AG10803 (cell line): ENCODE data around the gene ADNP.

Experiments used
- DNase-seq: peaks from one replicate; pipeline ENCODE4 v3.0.0; 2010; ENCODE audit warnings: low read depth
- H3K4me3 ChIP-seq: 2 replicates; pipeline ENCODE4 v1.5.1; 2011; ENCODE audit warnings: mild to moderate bottlenecking, low read length, control low read depth
- TF ChIP-seq, protein P1 (sequence below): conservative IDR thresholded peaks from 2 replicates; pipeline ENCODE4 v1.5.1; 2011; ENCODE audit warnings: mild to moderate bottlenecking, low read length, control low read depth, inconsistent platforms

ADNP gene

DNA sequence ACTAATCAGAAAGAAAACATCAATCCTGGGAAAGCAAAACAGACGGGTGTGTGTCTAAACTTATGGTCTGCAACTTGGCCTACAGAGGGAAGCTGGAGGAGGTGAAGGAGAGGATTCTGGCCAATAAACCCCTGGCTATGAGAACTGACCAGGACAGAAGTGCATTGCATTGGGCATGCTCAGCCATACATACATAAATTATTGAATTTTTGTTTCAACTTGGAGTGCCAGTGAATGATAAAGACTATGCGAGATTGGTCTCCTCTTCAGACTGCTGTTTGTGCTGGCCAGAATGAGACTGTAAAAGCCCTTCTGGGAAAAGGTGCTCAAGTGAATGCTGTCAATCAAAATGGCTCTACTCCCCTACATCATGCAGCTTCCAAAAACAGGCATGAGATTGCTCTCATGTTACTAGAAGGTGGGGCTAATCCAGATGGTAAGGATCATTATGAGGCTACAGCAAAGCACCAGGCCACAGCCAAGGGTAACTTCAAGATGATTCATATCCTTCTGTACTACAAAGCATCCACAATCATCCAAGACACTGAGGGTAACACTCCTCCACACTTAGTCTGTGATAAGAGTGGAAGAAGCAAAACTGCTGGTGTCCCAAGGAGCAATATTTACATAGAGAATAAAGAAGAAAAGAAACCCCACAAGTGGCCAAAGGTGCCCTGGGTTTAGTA lies 17.4 kb downstream of the ADNP start:
- no peak overlapping the region for H3K4me3 ChIP-seq
- TF ChIP-seq, protein P1, sequence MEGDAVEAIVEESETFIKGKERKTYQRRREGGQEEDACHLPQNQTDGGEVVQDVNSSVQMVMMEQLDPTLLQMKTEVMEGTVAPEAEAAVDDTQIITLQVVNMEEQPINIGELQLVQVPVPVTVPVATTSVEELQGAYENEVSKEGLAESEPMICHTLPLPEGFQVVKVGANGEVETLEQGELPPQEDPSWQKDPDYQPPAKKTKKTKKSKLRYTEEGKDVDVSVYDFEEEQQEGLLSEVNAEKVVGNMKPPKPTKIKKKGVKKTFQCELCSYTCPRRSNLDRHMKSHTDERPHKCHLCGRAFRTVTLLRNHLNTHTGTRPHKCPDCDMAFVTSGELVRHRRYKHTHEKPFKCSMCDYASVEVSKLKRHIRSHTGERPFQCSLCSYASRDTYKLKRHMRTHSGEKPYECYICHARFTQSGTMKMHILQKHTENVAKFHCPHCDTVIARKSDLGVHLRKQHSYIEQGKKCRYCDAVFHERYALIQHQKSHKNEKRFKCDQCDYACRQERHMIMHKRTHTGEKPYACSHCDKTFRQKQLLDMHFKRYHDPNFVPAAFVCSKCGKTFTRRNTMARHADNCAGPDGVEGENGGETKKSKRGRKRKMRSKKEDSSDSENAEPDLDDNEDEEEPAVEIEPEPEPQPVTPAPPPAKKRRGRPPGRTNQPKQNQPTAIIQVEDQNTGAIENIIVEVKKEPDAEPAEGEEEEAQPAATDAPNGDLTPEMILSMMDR = no peak
- DNase-seq = peak; percentile 70

DNA sequence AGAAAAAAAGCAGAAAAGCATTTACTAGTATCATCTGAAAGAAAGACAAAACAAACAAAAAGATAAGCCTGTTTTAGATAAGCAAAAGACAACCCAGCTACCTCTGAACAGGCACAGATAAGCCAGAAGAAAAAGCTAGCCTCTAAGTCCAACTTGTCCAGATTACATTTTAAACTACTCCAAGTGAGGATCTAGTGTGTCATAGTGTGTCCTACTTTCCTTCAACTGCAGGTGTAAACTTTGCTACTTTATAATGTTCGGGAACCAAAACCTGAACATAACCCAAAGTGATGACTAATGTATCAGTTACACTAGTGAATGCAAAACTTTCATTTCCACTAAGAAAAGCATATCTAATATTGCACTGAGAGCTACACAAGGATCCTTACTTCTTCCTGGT lies 19.5 kb downstream of the ADNP start:
- H3K4me3 ChIP-seq = no peak overlapping the region
- DNase-seq = no peak
- TF ChIP-seq, protein P1 = no peak

DNA sequence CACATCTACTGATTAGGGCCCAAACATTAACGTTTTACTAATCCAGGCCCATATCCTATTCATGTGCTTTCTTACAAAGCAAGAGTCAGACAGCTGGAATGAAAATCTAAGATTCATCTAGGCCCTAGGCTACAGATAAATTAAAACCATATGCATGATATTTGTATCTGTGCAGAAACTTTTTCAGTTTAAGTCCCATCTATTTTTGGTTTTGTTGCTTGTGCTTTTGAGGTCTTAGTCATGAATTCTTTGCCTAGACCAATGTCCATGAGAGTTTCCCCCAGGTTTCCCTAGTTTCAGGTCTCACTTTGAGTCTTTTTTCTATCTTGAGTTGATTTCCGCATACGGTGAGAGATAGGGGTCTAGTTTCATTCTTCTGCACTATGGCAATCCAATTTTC lies 20.2 kb downstream of the ADNP start:
- peak; percentile 90 for DNase-seq
- H3K4me3 ChIP-seq = no peak overlapping the region
- TF ChIP-seq, protein P1 = no peak

DNA sequence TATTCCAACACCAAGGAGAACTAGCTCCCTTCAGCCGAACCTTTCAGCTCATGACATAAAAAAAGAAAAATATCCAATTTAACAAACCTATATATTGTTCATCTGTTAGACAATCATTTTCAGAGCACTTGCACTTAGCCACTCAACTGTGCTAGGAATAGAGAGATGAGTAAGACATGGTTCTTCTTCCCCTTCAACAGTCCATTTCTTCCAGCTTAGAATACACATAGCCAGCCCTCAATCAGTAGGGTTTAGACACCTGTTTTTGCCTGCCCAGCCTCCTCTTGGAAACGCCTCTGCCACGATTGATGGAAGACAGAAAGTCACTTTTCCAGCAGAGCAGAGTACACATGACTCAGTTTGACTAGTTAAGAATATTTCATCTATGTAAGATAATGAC lies 21.8 kb downstream of the ADNP start:
- no peak for DNase-seq
- H3K4me3 ChIP-seq = no peak overlapping the region
- TF ChIP-seq, protein P1 = no peak

DNA sequence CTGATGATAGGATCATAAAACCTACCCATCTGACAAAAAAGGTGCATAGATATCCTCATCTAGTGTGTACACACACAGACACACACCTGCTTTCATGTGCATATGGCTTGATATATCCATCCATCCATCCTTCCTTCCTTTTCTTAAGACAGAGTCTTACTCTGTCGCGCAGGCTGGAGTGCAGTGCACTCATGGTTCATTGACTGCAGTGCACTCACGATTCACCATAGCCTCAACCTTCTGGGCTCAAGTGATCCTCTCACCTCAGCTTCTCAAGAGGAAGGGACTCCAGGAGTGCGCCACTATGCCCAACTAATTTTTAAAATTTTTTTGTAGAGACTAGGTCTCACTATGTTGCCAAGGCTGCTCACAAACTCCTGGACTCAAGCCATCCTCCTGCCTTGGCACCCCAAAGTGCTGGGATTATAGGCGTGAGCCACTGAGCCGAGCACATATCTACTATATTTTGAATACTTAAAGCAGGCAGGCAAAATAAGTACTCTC lies 27.1 kb downstream of the ADNP start:
- DNase-seq = no peak
- TF ChIP-seq, protein P1 = no peak
- no peak overlapping the region for H3K4me3 ChIP-seq

DNA sequence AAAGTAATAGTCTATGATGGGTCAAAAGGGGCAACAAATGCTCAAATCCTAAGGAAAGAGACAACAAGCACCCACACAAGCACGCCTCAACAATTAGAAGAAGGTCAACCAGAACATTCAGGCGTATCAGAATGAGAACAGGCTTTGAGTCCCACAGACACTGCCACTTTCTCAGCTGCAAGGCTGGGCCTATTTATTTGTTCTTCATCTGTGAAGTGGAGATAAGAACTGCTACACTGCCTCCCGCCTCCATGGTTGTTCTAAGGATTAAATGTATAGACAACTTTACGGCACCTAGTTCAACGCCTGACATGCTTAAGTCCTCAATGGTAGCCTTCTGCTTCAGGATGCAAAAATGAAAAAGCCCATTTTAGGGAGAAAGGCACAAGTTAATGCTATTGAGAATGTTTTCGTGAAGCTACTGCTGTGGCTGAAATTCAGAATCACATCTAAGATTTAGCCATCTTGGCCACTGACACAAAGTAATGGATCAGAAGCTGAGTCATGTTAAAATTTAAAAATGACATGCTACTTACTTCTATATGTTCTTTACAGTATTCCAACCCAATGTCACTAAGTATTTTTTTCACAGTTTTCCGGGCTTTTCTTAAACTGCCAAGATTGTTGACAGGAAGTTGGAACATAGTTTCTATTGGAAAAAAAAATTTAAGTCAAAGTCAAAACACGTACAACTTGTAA lies 27.7 kb downstream of the ADNP start:
- H3K4me3 ChIP-seq = no peak overlapping the region
- DNase-seq = no peak
- TF ChIP-seq, protein P1 = no peak

DNA sequence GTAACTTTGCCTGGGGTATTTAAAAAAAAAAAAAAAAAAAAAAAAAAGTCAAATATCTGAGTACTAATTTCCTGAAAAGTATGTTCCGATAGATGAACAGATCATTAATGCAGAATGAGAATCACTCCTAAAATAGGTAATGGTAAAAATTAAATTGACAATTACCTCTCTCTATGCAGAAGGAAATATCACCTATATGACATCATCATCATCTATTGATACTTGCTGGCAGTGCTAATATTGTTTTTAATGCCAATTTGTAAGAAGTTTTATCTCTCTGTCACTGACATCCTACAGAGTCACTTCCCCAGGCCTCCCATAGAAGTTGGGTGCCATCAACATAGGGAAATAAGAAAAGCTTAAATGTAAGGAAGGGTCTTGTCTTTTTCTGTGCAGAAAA lies 29.9 kb downstream of the ADNP start:
- DNase-seq = no peak
- no peak overlapping the region for H3K4me3 ChIP-seq
- TF ChIP-seq, protein P1 = no peak
